CD4-positive, alpha-beta T cell (primary cell): Measurements from ENCODE around the gene ZGPAT. TPM values are rescaled to one million over a fixed set of nuclear protein-coding genes. Genes with fewer than 3 reads are reported as not detected.

ENCODE experiments used
- ATAC-seq: fragments of 200-7000 bp; cut with Tn5 transposase; one replicate; pipeline ENCODE4 v1.10.0; 2022; ENCODE audit warnings: mild to moderate bottlenecking; ENCODE audit not compliant: poor library complexity
- CTCF ChIA-PET: fragments of 350-600 bp; sonication (Branson Sonifier 250); formaldehyde crosslinking; loops from one replicate; lab custom pipeline; 2021; ENCODE audit warnings: antibody characterized with exemption, inconsistent platforms; lab: Charles Lee
- POLR2A ChIA-PET: fragments of 350-600 bp; sonication (Branson Sonifier 250); formaldehyde crosslinking; loops from one replicate; lab custom pipeline; 2021; ENCODE audit warnings: antibody characterized with exemption, inconsistent platforms; lab: Charles Lee
- DNase-seq, 14 experiments: peaks; one replicate each; pipeline ENCODE4 v3.0.0-alpha.2; 2013 to 2020; ENCODE audit warnings: mixed read lengths in 2 of 14
- H3K27ac ChIP-seq, 2 donors: one replicate each; pipeline versions ENCODE4 v1.5.1 to v1.7.0; 2013; ENCODE audit warnings: low read length in 2 of 2, low read depth in 1 of 2, mild to moderate bottlenecking in 1 of 2
- H3K27me3 ChIP-seq, 2 experiments: 1 replicate in 1 of 2; 2 replicates in 1 of 2; pipeline versions ENCODE4 v1.6.1 to v1.7.0; 2013; ENCODE audit warnings: low read length in 2 of 2, control low read depth in 1 of 2, mild to moderate bottlenecking in 1 of 2, moderate library complexity in 1 of 2; ENCODE audit not compliant: insufficient read depth in 2 of 2, control insufficient read depth in 1 of 2
- H3K36me3 ChIP-seq: one replicate; pipeline ENCODE4 v1.6.1; 2013; ENCODE audit warnings: low read length, control low read depth; ENCODE audit not compliant: insufficient read depth
- H3K4me1 ChIP-seq: one replicate; pipeline ENCODE4 v1.6.1; 2013; ENCODE audit warnings: low read length, control low read depth; ENCODE audit not compliant: insufficient read depth
- H3K4me3 ChIP-seq: one replicate; pipeline ENCODE4 v1.5.1; 2013; ENCODE audit warnings: mild to moderate bottlenecking, low read length, moderate library complexity
- H3K9me3 ChIP-seq, 2 experiments: 1 replicate in 1 of 2; 2 replicates in 1 of 2; pipeline versions ENCODE4 v1.6.1 to v1.7.0; 2013; ENCODE audit warnings: low read length in 2 of 2, mild to moderate bottlenecking in 2 of 2, control low read depth in 1 of 2, moderate library complexity in 1 of 2; ENCODE audit not compliant: control insufficient read depth in 1 of 2, insufficient read depth in 1 of 2
- H3K27ac Mint-ChIP-seq: one replicate; pipeline ENCODE4 v1.8.0; 2020; ENCODE audit warnings: mixed read lengths
- H3K27me3 Mint-ChIP-seq: one replicate; pipeline ENCODE4 v1.8.0; 2021; ENCODE audit warnings: mixed read lengths
- H3K36me3 Mint-ChIP-seq: one replicate; pipeline ENCODE4 v1.8.0; 2021; ENCODE audit warnings: low read depth, mixed read lengths
- H3K4me1 Mint-ChIP-seq: one replicate; pipeline ENCODE4 v1.8.0; 2021; ENCODE audit warnings: low read depth, mixed read lengths
- H3K4me3 Mint-ChIP-seq: one replicate; pipeline ENCODE4 v1.8.0; 2020; ENCODE audit warnings: mild to moderate bottlenecking, mixed read lengths
- H3K9me3 Mint-ChIP-seq: one replicate; pipeline ENCODE4 v1.8.0; 2020; ENCODE audit warnings: mixed read lengths
- intact Hi-C, 2 experiments: fragments of 100-400 bp; cut with DNase I in 1 of 2; cut with micrococcal nuclease in 1 of 2; formaldehyde crosslinking; loops; one replicate each; pipeline versions ENCODE4 v1.15.1 to v1.9.0; 2023 to 2025; cut with DNase I, micrococcal nuclease
- total RNA-seq, 174 experiments: library from RNA in 2 of 174; stranded (reverse) in 2 of 174; gene quantifications; one replicate each; pipeline ENCODE4 v1.2.3 and lab custom pipeline; 2021 to 2026
- TF ChIP-seq, protein P1 (sequence below): fragments of 200-600 bp; IDR thresholded peaks from one replicate; pipeline ENCODE4 v1.8.0; 2022; ENCODE audit warnings: antibody characterized with exemption, mild to moderate bottlenecking

Gene ZGPAT
- total RNA-seq, 2 experiments from 2014 or later: 28.2 to 33.4 TPM

DNA sequence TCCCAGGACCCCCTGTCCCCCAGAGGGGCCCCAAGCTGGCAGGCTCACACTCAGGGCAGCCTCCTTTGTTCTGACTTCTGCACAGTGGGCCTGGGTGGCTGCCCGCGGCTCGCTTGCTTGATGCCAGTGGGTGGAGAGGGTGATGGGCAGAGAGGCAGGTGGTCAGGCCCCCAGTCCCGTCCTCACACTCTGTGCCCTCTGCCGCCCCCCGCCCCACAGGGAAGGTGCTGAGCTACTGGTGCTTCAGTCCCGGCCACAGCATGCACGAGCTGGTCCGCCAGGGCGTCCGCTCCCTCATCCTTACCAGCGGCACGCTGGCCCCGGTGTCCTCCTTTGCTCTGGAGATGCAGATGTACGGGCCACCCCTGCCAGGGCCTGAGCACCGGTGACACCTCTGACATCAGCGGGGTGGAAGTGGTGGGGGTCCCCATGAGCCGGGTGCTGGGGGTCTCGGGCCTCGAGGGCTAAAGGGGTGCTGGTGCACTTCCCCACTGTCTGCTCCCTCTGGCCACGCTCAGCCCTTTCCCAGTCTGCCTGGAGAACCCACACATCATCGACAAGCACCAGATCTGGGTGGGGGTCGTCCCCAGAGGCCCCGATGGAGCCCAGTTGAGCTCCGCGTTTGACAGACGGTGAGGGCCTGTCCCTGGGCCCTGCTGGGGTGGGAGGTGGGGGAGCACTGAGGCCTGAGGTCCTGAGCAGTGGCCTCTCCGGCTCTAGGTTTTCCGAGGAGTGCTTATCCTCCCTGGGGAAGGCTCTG, 20.2 kb upstream of the ZGPAT start:
- Histone ChIP-seq H3K4me3 (no peak overlapping the region), H3K27ac (no peak overlapping the region), H3K27me3 (no peaks in the 10 kb centered on the region), H3K4me1 (peaks cover 24% of the 10 kb centered on the region), H3K36me3 (no peaks in the 10 kb centered on the region), H3K9me3 (peaks cover 0 to 11% of the 10 kb centered on the region in 2 experiments)
- H3K4me3 Mint-ChIP-seq: no peak overlapping the region
- no peak for ATAC-seq
- ChIA-PET POLR2A (interaction anchor here (0.6 to 1.6 kb wide), 4 partner anchors 9 to 284 kb away, joined by 3 to 5 read pairs (median 4); partner anchors contain the start of genes SLC2A4RG and TNFRSF6B), CTCF (no interaction called here)
- intact Hi-C loops: no loop called here
- no peak for DNase-seq
- TF ChIP-seq, protein P1, sequence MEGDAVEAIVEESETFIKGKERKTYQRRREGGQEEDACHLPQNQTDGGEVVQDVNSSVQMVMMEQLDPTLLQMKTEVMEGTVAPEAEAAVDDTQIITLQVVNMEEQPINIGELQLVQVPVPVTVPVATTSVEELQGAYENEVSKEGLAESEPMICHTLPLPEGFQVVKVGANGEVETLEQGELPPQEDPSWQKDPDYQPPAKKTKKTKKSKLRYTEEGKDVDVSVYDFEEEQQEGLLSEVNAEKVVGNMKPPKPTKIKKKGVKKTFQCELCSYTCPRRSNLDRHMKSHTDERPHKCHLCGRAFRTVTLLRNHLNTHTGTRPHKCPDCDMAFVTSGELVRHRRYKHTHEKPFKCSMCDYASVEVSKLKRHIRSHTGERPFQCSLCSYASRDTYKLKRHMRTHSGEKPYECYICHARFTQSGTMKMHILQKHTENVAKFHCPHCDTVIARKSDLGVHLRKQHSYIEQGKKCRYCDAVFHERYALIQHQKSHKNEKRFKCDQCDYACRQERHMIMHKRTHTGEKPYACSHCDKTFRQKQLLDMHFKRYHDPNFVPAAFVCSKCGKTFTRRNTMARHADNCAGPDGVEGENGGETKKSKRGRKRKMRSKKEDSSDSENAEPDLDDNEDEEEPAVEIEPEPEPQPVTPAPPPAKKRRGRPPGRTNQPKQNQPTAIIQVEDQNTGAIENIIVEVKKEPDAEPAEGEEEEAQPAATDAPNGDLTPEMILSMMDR: no peak
- H3K36me3 Mint-ChIP-seq: no peaks in the 10 kb centered on the region
- no peaks in the 10 kb centered on the region for H3K27me3 Mint-ChIP-seq
- H3K4me1 Mint-ChIP-seq: no peaks in the 10 kb centered on the region
- H3K27ac Mint-ChIP-seq: no peak overlapping the region
- no peaks in the 10 kb centered on the region for H3K9me3 Mint-ChIP-seq

DNA sequence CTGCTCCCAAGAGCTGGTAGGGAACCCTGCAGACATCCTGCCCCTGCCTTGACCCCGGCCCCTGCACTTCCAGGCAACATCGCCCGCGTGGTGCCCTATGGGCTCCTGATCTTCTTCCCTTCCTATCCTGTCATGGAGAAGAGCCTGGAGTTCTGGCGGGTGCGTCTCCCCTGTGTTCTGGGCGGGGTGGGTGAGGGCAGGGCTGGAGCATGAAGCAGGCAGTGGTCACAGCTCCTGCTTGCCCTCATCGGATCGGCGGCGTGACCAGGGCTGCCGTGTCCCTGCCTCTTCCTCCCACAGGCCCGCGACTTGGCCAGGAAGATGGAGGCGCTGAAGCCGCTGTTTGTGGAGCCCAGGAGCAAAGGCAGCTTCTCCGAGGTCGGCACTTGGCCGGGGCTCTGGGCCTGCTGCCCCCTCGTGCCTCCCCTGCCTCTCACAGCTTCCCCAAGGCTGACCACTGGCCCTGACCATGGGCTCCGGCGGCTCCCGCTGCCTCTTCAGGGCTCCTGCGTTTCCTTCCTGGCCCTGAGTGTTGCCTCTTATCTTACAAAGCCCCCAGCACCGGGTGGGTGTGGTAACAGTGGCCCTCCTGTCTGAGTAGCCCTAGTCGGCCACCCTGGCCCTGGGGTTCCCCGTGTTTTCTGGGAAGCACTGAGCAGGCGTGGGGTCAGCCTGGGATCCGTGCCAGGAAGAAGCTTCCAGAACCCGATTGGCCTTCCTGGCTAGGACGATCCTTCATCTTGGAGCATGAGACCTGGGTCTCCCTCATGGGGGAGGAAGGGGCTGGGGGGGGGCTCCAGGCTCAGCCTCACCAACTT, 19.4 kb upstream of the ZGPAT start:
- DNase-seq: no peak
- Mint-ChIP-seq H3K4me3 (no peak overlapping the region), H3K27ac (no peak overlapping the region), H3K27me3 (no peaks in the 10 kb centered on the region), H3K4me1 (no peaks in the 10 kb centered on the region), H3K9me3 (no peaks in the 10 kb centered on the region), H3K36me3 (no peaks in the 10 kb centered on the region)
- intact Hi-C loops: no loop called here
- no peak overlapping the region for H3K27ac ChIP-seq
- no peaks in the 10 kb centered on the region for H3K36me3 ChIP-seq
- H3K4me3 ChIP-seq: no peak overlapping the region
- peaks cover 0 to 18% of the 10 kb centered on the region in 2 experiments for H3K9me3 ChIP-seq
- no peaks in the 10 kb centered on the region for H3K27me3 ChIP-seq
- ChIA-PET POLR2A (no interaction called here), CTCF (no interaction called here)
- no peak for ATAC-seq
- H3K4me1 ChIP-seq: peaks cover 24% of the 10 kb centered on the region
- TF ChIP-seq, protein P1: no peak

DNA sequence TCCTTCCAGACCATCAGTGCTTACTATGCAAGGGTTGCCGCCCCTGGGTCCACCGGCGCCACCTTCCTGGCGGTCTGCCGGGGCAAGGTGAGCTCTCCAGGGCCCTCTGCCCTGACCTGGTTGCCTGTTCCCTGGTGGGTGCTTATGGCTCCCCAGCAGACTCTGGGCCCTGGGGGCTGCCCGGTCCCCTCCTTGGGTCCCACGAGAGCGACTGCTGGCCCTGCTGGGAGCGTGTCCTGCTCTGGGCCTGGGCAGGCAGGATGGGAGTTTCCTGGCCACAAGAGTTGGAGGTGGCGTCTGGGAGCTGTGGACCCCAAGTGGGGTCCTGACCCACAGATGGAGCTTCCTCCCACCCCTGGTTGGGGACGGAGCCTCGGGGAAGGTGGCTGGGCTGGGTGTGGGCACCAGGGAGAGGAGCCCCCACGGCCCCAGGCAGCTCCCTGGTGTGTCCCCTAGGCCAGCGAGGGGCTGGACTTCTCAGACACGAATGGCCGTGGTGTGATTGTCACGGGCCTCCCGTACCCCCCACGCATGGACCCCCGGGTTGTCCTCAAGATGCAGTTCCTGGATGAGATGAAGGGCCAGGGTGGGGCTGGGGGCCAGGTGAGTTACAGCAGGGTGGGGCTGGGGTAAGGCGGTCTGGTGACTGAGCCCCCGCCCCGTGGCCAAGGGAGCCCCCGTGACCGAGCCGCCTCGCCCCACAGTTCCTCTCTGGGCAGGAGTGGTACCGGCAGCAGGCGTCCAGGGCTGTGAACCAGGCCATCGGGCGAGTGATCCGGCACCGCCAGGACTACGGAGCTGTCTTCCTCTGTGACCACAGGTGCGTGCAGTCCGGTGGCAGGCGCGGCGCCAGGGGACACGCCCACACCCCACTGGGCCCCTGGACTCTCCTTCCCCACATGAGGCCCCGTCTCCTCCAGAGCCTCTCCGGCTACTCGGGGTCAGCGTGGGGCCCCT, 18.5 kb upstream of the ZGPAT start:
- ATAC-seq (no peak), DNase-seq (no peak)
- Histone ChIP-seq H3K4me3 (no peak overlapping the region), H3K4me1 (peaks cover 31% of the 10 kb centered on the region), H3K9me3 (peaks cover 0 to 18% of the 10 kb centered on the region in 2 experiments), H3K36me3 (no peaks in the 10 kb centered on the region), H3K27me3 (no peaks in the 10 kb centered on the region), H3K27ac (no peak overlapping the region)
- no peaks in the 10 kb centered on the region for H3K4me1 Mint-ChIP-seq
- intact Hi-C loops: no loop called here
- no peak overlapping the region for H3K27ac Mint-ChIP-seq
- no peak overlapping the region for H3K4me3 Mint-ChIP-seq
- ChIA-PET POLR2A (no interaction called here), CTCF (no interaction called here)
- no peaks in the 10 kb centered on the region for H3K36me3 Mint-ChIP-seq
- TF ChIP-seq, protein P1: no peak
- no peaks in the 10 kb centered on the region for H3K27me3 Mint-ChIP-seq
- no peaks in the 10 kb centered on the region for H3K9me3 Mint-ChIP-seq
